ENCODE data around the gene CYP2A13.
"Not testable (repeated sequence)": the region's sequence is repeated elsewhere in the genome, so short reads cannot be mapped to it uniquely, and the experiment has no call there.

The CYP2A13 gene

GRCh38 chr19:41085748-41086415 lies 2.4 kb upstream of the CYP2A13 start:
- TF ChIP-seq, protein P1, sequence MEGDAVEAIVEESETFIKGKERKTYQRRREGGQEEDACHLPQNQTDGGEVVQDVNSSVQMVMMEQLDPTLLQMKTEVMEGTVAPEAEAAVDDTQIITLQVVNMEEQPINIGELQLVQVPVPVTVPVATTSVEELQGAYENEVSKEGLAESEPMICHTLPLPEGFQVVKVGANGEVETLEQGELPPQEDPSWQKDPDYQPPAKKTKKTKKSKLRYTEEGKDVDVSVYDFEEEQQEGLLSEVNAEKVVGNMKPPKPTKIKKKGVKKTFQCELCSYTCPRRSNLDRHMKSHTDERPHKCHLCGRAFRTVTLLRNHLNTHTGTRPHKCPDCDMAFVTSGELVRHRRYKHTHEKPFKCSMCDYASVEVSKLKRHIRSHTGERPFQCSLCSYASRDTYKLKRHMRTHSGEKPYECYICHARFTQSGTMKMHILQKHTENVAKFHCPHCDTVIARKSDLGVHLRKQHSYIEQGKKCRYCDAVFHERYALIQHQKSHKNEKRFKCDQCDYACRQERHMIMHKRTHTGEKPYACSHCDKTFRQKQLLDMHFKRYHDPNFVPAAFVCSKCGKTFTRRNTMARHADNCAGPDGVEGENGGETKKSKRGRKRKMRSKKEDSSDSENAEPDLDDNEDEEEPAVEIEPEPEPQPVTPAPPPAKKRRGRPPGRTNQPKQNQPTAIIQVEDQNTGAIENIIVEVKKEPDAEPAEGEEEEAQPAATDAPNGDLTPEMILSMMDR (IDR thresholded peaks at IDR 0.05; ENCODE audit: insufficient read depth, low read depth, low read length, missing control alignments), result no peak
- no peak overlapping the region for H3K4me3 ChIP-seq (ENCODE audit: low read length)
- no peak for DNase-seq (ENCODE audit: low read depth)

- TF ChIP-seq, protein P1 (IDR thresholded peaks at IDR 0.05; ENCODE audit: insufficient read depth, low read depth, low read length, missing control alignments), result no peak
- DNase-seq (ENCODE audit: low read depth), result no peak
- H3K4me3 ChIP-seq (ENCODE audit: low read length), result no peak overlapping the region
These were observed 1.7 kb downstream of the CYP2A13 start for GRCh38 chr19:41089959-41090358.

GRCh38 chr19:41095703-41096102 lies 7.5 kb downstream of the CYP2A13 start:
- no peak overlapping the region for H3K4me3 ChIP-seq (ENCODE audit: low read length)
- DNase-seq (ENCODE audit: low read depth), result no peak
- TF ChIP-seq, protein P1 (IDR thresholded peaks at IDR 0.05; ENCODE audit: insufficient read depth, low read depth, low read length, missing control alignments), result no peak

GRCh38 chr19:41096353-41096752 lies 8.1 kb downstream of the CYP2A13 start:
- H3K4me3 ChIP-seq (ENCODE audit: low read length), result no peak overlapping the region
- DNase-seq (ENCODE audit: low read depth), result no peak
- TF ChIP-seq, protein P1 (IDR thresholded peaks at IDR 0.05; ENCODE audit: insufficient read depth, low read depth, low read length, missing control alignments), result no peak

- TF ChIP-seq, protein P1 (IDR thresholded peaks at IDR 0.05; ENCODE audit: insufficient read depth, low read depth, low read length, missing control alignments), result no peak
- no peak overlapping the region for H3K4me3 ChIP-seq (ENCODE audit: low read length)
- no peak for DNase-seq (ENCODE audit: low read depth)
These were observed 9.1 kb downstream of the CYP2A13 start for GRCh38 chr19:41097302-41097701.

DNA sequence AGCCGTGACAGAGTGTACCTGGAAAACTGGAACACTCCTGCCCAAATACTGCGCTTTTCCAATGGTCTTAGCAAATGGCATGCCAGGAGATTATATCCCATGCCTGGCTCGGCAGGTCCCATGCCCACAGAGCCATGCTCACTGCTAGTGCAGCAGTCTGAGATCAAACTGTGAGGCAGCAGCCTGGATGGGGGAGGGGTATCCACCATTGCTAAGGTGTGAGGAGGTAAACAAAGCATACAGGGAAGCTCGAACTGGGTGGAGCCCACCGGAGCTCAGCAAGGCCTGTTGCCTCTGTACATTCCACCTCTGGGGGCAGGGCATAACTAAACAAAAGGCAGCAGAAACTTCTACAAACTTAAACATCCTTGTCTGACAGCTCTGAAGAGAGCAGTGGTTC lies 10.5 kb downstream of the CYP2A13 start:
- TF ChIP-seq, protein P1 (IDR thresholded peaks at IDR 0.05; ENCODE audit: insufficient read depth, low read depth, low read length, missing control alignments), result no peak
- DNase-seq (ENCODE audit: low read depth), result no peak
- no peak overlapping the region for H3K4me3 ChIP-seq (ENCODE audit: low read length)

- not testable (repeated sequence) for DNase-seq (ENCODE audit: low read depth); H3K4me3 ChIP-seq (ENCODE audit: low read length)
These were observed 14.0 kb downstream of the CYP2A13 start for GRCh38 chr19:41102210-41102609.

Data from epithelial cell of esophagus (primary cell).